ENCODE results near the gene VAV3.
A peak's percentile ranks its signal among the peaks of the same experiment; 100 is the strongest.

VAV3 gene

GRCh38 chr1:107794571-107794970 lies 170.4 kb downstream of the VAV3 start:
- ATAC-seq: no peak
- DNase-seq (ENCODE audit: low spot score in 2 of 2): no peak
- peak overlapping the region; percentile 6 for H3K27ac Mint-ChIP-seq
- no peak overlapping the region for H3K4me3 Mint-ChIP-seq
- no peaks in the 10 kb centered on the region for H3K9me3 Mint-ChIP-seq
- H3K36me3 Mint-ChIP-seq: no peaks in the 10 kb centered on the region
- H3K4me1 Mint-ChIP-seq: peaks cover 37% of the 10 kb centered on the region

GRCh38 chr1:107793896-107794453 lies 171.0 kb downstream of the VAV3 start:
- H3K4me1 Mint-ChIP-seq: peaks cover 39% of the 10 kb centered on the region

GRCh38 chr1:107791348-107791747 lies 173.6 kb downstream of the VAV3 start:
- Mint-ChIP-seq H3K4me1 (peaks cover 64% of the 10 kb centered on the region), H3K27ac (no peak overlapping the region), H3K36me3 (peaks cover 5% of the 10 kb centered on the region), H3K4me3 (no peak overlapping the region), H3K9me3 (no peaks in the 10 kb centered on the region)
- DNase-seq (ENCODE audit: low spot score in 2 of 2) (no peak), ATAC-seq (no peak)

More at GRCh38 chr1:107793896-107794453, 171.0 kb downstream of the VAV3 start:
- ATAC-seq (no peak), DNase-seq (ENCODE audit: low spot score in 2 of 2) (no peak)
- Mint-ChIP-seq H3K36me3 (no peaks in the 10 kb centered on the region), H3K4me3 (no peak overlapping the region), H3K9me3 (no peaks in the 10 kb centered on the region), H3K27ac (peak overlapping the region; percentile 6)

DNA sequence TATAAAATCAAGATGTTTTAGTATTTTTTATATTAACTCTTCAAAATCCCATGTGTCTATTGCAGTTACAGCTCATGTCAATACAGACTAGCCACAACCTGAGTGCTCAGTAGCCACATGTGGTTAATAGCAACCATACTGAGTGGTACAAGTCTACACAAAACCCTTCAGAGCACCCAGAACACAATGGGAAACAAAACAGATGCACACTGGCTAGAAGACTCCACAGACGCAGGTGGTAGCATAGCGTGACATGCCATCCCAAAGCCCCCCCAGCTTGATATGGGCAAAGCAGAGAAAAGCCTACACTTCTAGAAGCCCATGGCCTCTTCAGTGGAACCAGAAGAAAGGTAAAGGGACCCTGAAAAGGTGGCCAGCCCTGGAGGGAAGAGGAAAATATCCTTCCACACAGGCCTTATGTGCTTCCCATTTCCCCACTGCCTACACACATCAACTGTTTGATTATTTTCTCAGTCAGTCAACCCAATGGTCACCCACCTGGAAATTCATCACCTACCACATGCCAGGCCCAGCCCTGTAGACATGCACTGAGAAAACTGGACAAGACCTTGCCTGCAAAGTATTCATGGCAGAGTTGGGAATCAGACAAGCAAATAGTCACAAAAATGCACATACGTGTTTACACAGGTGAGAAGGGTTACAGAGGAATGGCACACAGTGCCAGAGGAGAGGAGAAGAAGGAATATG lies 175.0 kb downstream of the VAV3 start:
- Mint-ChIP-seq H3K4me1 (peaks cover 63% of the 10 kb centered on the region), H3K36me3 (peaks cover 5% of the 10 kb centered on the region), H3K9me3 (no peaks in the 10 kb centered on the region), H3K4me3 (no peak overlapping the region), H3K27ac (no peak overlapping the region)
- DNase-seq (ENCODE audit: low spot score in 2 of 2) (no peak), ATAC-seq (no peak)

- H3K27ac Mint-ChIP-seq: peak overlapping the region; percentile 11
- ATAC-seq: no peak
- H3K36me3 Mint-ChIP-seq: peaks cover 5% of the 10 kb centered on the region
- peaks cover 66% of the 10 kb centered on the region for H3K4me1 Mint-ChIP-seq
- no peak for DNase-seq (ENCODE audit: low spot score in 2 of 2)
- peak overlapping the region; percentile 0 for H3K4me3 Mint-ChIP-seq
- no peaks in the 10 kb centered on the region for H3K9me3 Mint-ChIP-seq
These were observed 176.5 kb downstream of the VAV3 start for GRCh38 chr1:107788206-107789202.

DNA sequence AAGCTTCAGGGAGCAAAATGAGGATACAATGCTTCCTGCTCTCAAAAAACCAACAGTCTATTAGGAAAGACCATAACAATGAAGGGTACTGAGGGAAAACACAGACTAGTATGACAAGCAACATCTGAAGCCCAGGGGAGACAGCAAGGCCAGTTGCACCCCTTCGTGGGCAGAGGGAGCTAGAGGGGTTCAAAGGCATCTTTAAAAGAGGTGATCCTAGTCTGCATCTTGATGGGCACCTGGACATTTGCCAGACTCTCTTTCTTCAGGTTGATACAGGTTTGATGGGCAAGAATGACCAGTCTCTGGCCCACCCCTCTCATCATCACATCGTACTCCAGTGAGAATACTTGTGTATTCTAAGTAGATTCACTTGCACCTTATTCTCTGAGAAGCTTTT lies 177.7 kb downstream of the VAV3 start:
- Mint-ChIP-seq H3K4me3 (peak overlapping the region; percentile 54), H3K27ac (peak overlapping the region; percentile 89), H3K36me3 (peaks cover 5% of the 10 kb centered on the region), H3K9me3 (no peaks in the 10 kb centered on the region), H3K4me1 (peaks cover 68% of the 10 kb centered on the region)
- DNase-seq (ENCODE audit: low spot score in 2 of 2) (peak in 1 of 2 donors; percentile 61), ATAC-seq (peak; percentile 64)

DNA sequence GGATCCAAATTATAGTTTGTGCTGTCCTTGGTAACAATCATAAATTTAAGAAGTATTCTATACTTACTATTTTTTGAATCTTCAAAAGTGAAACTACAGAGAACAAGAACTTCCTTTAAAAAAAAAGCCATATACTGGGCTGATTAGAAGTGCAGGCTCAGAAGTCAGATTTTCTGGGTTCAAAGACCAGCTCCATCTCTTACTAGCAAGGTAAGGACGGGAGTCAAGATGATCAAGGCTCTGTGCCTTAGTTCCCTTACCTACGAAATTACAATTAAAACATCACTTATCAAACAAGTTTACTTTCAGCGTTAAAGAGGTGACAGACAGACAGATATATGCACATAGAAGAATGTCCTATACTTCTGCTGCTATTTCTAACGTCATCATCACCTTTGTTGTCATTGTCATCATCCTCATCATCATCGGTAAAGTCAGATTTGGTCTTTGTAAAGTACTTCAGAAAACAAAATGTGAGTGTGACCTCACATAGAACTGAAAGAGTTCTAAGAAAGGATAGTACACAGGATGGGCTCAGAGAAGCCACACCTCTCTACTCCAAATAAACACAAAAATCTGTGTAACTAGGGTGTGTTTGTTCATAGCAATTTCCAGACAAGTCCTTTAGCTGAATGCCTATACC lies 178.7 kb downstream of the VAV3 start:
- peaks cover 5% of the 10 kb centered on the region for H3K36me3 Mint-ChIP-seq
- DNase-seq (ENCODE audit: low spot score in 2 of 2) (no peak), ATAC-seq (peak; percentile 77)
- peak overlapping the region; percentile 54 for H3K4me3 Mint-ChIP-seq
- H3K27ac Mint-ChIP-seq: peak overlapping the region; percentile 89
- H3K9me3 Mint-ChIP-seq: no peaks in the 10 kb centered on the region
- H3K4me1 Mint-ChIP-seq: peaks cover 67% of the 10 kb centered on the region

DNA sequence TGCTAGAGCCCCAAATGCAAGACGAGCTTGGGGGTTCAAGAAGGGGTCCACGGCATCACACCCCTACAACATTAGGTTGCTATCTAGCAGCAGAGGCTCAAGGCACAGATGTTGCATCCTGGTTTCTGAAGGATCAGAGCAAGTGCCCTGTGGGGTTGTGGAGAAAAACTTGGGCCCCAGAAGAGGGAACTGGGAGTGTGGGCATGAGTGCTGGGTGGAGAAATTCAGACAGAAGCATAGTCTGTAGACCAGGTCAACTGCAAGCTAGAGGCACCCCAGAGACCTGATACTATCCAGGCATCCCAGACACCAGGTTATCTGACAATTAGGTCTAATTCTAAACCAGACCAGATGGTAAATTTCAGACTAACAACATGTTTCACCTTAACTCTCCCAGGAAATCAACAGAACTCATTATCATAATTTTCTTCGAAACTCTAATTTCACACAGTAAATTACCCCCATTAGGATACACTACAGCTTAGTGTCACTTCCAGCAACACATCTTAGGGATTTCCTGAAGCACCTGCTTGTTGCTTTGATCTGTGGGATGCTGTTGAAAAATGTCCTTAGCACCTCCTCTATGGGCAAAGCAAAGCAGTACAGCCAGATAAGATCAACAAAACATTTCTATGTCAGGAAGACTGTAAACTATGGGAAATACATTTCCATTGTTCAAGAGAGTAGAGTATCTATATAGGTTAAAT lies 179.3 kb downstream of the VAV3 start:
- ATAC-seq (no peak), DNase-seq (ENCODE audit: low spot score in 2 of 2) (no peak)
- peak overlapping the region; percentile 89 for H3K27ac Mint-ChIP-seq
- peaks cover 5% of the 10 kb centered on the region for H3K36me3 Mint-ChIP-seq
- H3K4me1 Mint-ChIP-seq: peaks cover 61% of the 10 kb centered on the region
- no peaks in the 10 kb centered on the region for H3K9me3 Mint-ChIP-seq
- peak overlapping the region; percentile 54 for H3K4me3 Mint-ChIP-seq

GRCh38 chr1:107782217-107782845 lies 182.6 kb downstream of the VAV3 start:
- no peak overlapping the region for H3K27ac Mint-ChIP-seq
- peak in 1 of 2 donors; percentile 33 for DNase-seq (ENCODE audit: low spot score in 2 of 2)
- peak; percentile 52 for ATAC-seq
- H3K4me3 Mint-ChIP-seq: no peak overlapping the region
- H3K36me3 Mint-ChIP-seq: no peaks in the 10 kb centered on the region
- H3K9me3 Mint-ChIP-seq: no peaks in the 10 kb centered on the region
- peaks cover 36% of the 10 kb centered on the region for H3K4me1 Mint-ChIP-seq

DNA sequence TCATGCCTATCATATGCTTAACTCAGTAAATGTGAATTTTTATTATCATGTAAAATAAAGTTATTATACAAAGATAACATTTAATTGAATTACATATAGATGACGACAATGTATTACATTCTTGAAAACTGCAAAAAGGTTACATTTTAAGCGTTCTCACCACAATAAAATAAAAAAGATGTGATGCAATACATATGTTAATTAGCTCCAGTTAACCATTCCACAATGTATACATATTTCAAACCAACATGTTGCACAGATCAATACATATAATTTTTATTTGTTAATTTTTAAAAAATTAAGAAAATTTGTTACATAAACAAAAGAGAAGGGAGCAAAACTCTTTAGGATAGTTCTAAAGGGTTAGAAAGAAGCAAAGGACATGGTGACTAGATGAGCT lies 183.7 kb downstream of the VAV3 start:
- no peaks in the 10 kb centered on the region for H3K36me3 Mint-ChIP-seq
- H3K27ac Mint-ChIP-seq: no peak overlapping the region
- no peak for DNase-seq (ENCODE audit: low spot score in 2 of 2)
- no peaks in the 10 kb centered on the region for H3K9me3 Mint-ChIP-seq
- H3K4me1 Mint-ChIP-seq: peaks cover 25% of the 10 kb centered on the region
- ATAC-seq: no peak
- no peak overlapping the region for H3K4me3 Mint-ChIP-seq

DNA sequence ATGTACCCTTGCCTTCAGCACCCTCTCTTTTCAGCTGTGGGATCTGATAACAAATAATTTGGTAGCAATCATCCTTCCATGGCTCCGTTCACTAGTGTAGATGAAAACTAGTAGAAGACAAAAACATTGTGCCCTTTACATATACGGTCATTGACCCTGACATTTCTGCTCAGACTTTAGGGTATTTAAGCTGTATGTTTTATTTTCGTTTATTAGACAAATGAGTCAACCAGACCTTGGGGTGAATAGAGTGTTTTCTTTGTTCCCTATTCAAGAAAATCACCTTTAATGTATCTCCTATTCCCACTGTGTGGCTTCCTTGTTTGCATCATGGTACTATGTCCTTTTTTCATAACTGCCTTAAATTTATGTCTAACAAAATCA lies 187.3 kb downstream of the VAV3 start:
- Mint-ChIP-seq H3K36me3 (no peaks in the 10 kb centered on the region), H3K27ac (no peak overlapping the region), H3K4me3 (no peak overlapping the region), H3K4me1 (no peaks in the 10 kb centered on the region), H3K9me3 (no peaks in the 10 kb centered on the region)
- no peak for DNase-seq (ENCODE audit: low spot score in 2 of 2)
- ATAC-seq: no peak

DNA sequence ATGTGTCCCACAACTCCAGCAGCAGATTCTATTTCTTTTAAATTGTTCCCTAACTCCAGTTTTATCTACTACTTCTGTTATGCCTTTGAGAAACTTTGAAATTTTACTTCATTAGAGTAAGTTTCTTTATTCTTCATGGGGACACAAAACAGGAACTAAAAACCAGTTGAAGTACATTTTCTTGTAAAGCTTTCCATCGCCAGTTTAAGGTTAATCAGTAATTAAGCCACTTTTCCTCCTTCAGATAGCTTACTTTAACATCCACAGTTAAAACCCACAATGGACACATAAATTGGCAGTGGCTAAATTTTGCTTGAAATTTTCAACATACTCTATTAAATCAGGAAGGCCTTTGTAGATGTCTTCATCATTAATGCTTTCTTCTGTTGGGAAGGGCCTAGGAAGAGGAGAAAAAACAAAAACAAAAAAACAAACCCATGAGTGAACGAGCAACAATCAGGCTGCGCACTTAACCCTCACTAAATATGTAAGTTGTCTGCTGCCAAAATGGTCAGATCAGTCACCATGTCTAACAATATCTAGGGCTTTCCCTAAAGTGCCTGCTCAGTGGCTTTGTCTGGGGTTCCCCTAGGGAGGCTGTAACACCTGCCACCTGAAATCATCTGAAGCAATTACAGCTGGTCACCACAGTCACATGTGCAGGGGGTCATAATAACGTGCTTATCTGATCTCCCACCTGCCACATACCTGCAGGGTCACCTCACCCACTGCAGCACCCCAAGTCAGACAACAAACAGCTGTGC lies 187.9 kb downstream of the VAV3 start:
- H3K36me3 Mint-ChIP-seq: no peaks in the 10 kb centered on the region
- no peaks in the 10 kb centered on the region for H3K9me3 Mint-ChIP-seq
- no peaks in the 10 kb centered on the region for H3K4me1 Mint-ChIP-seq
- ATAC-seq (no peak), DNase-seq (ENCODE audit: low spot score in 2 of 2) (no peak)
- no peak overlapping the region for H3K27ac Mint-ChIP-seq
- no peak overlapping the region for H3K4me3 Mint-ChIP-seq

GRCh38 chr1:107771377-107771776 lies 193.6 kb downstream of the VAV3 start:
- Mint-ChIP-seq H3K36me3 (peaks cover 8% of the 10 kb centered on the region), H3K4me3 (no peak overlapping the region), H3K27ac (no peak overlapping the region), H3K9me3 (no peaks in the 10 kb centered on the region), H3K4me1 (no peaks in the 10 kb centered on the region)
- no peak for DNase-seq (ENCODE audit: low spot score in 2 of 2)
- ATAC-seq: no peak

GRCh38 chr1:107767156-107767582 lies 197.8 kb downstream of the VAV3 start:
- ATAC-seq (no peak), DNase-seq (ENCODE audit: low spot score in 2 of 2) (no peak)
- H3K27ac Mint-ChIP-seq: no peak overlapping the region
- peaks cover 26% of the 10 kb centered on the region for H3K36me3 Mint-ChIP-seq
- no peaks in the 10 kb centered on the region for H3K4me1 Mint-ChIP-seq
- H3K9me3 Mint-ChIP-seq: no peaks in the 10 kb centered on the region
- H3K4me3 Mint-ChIP-seq: no peak overlapping the region
